ENCODE data around the gene THSD7B.
"Not testable (repeated sequence)": the region's sequence is repeated elsewhere in the genome, so short reads cannot be mapped to it uniquely, and the experiment has no call there.

Gene THSD7B

DNA sequence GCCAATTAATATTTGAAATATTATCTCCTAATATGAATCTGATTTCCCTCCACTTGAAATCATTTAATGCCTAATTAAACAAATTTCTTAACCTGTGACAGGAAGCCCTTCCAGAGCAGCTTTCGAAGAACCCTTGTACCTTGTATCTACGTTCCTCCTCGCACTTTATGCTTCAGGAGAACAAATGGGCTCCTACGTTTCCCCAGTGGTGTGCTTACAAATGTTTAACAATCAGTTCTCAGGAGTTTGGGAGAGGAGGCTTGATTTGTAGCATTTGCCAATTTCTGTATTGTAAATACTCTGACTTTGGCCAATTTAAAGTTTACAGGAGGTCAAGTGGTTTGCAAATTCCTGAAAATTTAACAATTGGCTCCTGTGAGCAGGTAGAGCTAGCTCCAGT, 327.8 kb downstream of the THSD7B start:
- no peak for DNase-seq
- TF ChIP-seq CTCF (IDR thresholded peaks at IDR 0.05) = no peak
- Mint-ChIP-seq H3K4me3 (no peak overlapping the region), H3K36me3 (ENCODE audit: low read depth) (no peaks in the 10 kb centered on the region), H3K4me1 (no peaks in the 10 kb centered on the region), H3K27ac (no peak overlapping the region), H3K27me3 (ENCODE audit: low read depth, poor library complexity) (peaks cover 3% of the 10 kb centered on the region), H3K9me3 (no peaks in the 10 kb centered on the region)

GRCh38 chr2:137096187-137096586, 330.8 kb downstream of the THSD7B start:
- no peak overlapping the region for H3K27ac Mint-ChIP-seq
- TF ChIP-seq CTCF (IDR thresholded peaks at IDR 0.05) = no peak
- H3K9me3 Mint-ChIP-seq = no peaks in the 10 kb centered on the region
- no peak for DNase-seq
- no peaks in the 10 kb centered on the region for H3K4me1 Mint-ChIP-seq
- H3K4me3 Mint-ChIP-seq = no peak overlapping the region
- H3K27me3 Mint-ChIP-seq (ENCODE audit: low read depth, poor library complexity) = peaks cover 3% of the 10 kb centered on the region
- H3K36me3 Mint-ChIP-seq (ENCODE audit: low read depth) = no peaks in the 10 kb centered on the region

DNA sequence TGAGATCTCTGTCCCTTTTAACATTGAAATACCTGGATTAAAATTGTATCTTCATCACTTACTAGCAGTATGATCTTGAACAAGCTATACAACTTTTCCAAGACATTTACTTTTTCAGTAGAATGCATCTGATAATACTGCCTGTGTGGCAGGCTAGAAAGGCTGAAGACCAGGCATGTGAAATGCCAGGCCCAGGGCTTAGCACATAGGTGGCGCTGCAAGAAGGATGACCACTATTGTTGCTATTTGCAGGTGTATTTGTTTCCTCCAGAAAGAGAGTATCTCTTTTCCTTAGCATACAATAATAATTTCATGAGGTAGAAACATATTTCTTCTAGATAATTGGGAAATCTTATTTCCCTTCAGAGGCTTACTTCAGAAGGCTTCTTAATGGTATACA, 331.3 kb downstream of the THSD7B start:
- Mint-ChIP-seq H3K27ac (no peak overlapping the region), H3K9me3 (no peaks in the 10 kb centered on the region), H3K27me3 (ENCODE audit: low read depth, poor library complexity) (peaks cover 7% of the 10 kb centered on the region), H3K36me3 (ENCODE audit: low read depth) (no peaks in the 10 kb centered on the region), H3K4me1 (no peaks in the 10 kb centered on the region), H3K4me3 (no peak overlapping the region)
- no peak for DNase-seq
- TF ChIP-seq CTCF (IDR thresholded peaks at IDR 0.05) = no peak

DNA sequence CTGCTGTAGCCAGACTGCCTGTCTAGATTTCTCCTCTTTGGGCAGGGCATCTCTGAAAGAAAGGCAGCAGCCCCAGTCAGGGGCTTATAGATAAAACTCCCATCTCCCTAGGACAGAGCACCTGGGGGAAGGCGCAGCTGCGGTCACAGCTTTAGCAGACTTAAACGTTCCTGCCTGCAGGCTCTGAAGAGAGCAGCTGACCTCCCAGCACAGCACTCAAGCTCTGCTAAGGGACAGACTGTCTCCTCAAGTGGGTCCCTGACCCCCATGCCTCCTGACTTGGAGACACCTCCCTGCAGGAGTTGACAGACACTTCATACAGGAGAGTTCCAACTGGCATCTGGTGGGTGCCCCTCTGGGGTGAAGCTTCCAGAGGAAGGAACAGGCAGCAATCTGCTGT, 336.5 kb downstream of the THSD7B start:
- H3K27ac Mint-ChIP-seq, DNase-seq: not testable (repeated sequence)
- peaks cover 23% of the 10 kb centered on the region for H3K9me3 Mint-ChIP-seq

GRCh38 chr2:137107904-137108303, 342.6 kb downstream of the THSD7B start:
- peaks cover 13% of the 10 kb centered on the region for H3K4me1 Mint-ChIP-seq
- no peak overlapping the region for H3K27ac Mint-ChIP-seq
- no peak for TF ChIP-seq CTCF (IDR thresholded peaks at IDR 0.05)
- H3K27me3 Mint-ChIP-seq (ENCODE audit: low read depth, poor library complexity) = peaks cover 11% of the 10 kb centered on the region
- H3K4me3 Mint-ChIP-seq = no peak overlapping the region
- DNase-seq = no peak
- H3K36me3 Mint-ChIP-seq (ENCODE audit: low read depth) = no peaks in the 10 kb centered on the region
- H3K9me3 Mint-ChIP-seq = peaks cover 14% of the 10 kb centered on the region

More for the DNA sequence above, 336.5 kb downstream of the THSD7B start:
- H3K4me3 Mint-ChIP-seq; H3K4me1 Mint-ChIP-seq; H3K36me3 Mint-ChIP-seq (ENCODE audit: low read depth): not testable (repeated sequence)
- peaks cover 12% of the 10 kb centered on the region for H3K27me3 Mint-ChIP-seq (ENCODE audit: low read depth, poor library complexity)

- H3K27me3 Mint-ChIP-seq (ENCODE audit: low read depth, poor library complexity) = peaks cover 6% of the 10 kb centered on the region
- no peaks in the 10 kb centered on the region for H3K36me3 Mint-ChIP-seq (ENCODE audit: low read depth)
- H3K4me3 Mint-ChIP-seq = no peak overlapping the region
- no peak for DNase-seq
- no peaks in the 10 kb centered on the region for H3K9me3 Mint-ChIP-seq
- no peak for TF ChIP-seq CTCF (IDR thresholded peaks at IDR 0.05)
- H3K27ac Mint-ChIP-seq = peak overlapping the region; percentile 57
- H3K4me1 Mint-ChIP-seq = peaks cover 13% of the 10 kb centered on the region
Observed at GRCh38 chr2:137111896-137112295, 346.6 kb downstream of the THSD7B start.

All from nephron progenitor cell (in vitro differentiated cells).